MM.1S (cell line): ENCODE data around the gene EYA2.

ENCODE experiments used
- EZH2 ChIP-seq: fragments of 300-600 bp; sonication (generic); optimal IDR thresholded peaks from 2 replicates; pipeline ENCODE3; 2017; ENCODE audit warnings: low read depth, mild to moderate bottlenecking, antibody characterized with exemption, low read length, mixed read lengths
- EZH2phosphoT487 ChIP-seq: fragments of 300-600 bp; sonication (generic); IDR thresholded peaks from 2 replicates; pipeline ENCODE4 v1.6.1; 2018; ENCODE audit warnings: antibody characterized with exemption, low read length
- TF ChIP-seq, protein P1 (sequence below): fragments of 300-600 bp; sonication (generic); IDR thresholded peaks from 2 replicates; pipeline ENCODE4 v1.5.1; 2016; ENCODE audit warnings: antibody characterized with exemption, low read length, mixed read lengths

DNA sequence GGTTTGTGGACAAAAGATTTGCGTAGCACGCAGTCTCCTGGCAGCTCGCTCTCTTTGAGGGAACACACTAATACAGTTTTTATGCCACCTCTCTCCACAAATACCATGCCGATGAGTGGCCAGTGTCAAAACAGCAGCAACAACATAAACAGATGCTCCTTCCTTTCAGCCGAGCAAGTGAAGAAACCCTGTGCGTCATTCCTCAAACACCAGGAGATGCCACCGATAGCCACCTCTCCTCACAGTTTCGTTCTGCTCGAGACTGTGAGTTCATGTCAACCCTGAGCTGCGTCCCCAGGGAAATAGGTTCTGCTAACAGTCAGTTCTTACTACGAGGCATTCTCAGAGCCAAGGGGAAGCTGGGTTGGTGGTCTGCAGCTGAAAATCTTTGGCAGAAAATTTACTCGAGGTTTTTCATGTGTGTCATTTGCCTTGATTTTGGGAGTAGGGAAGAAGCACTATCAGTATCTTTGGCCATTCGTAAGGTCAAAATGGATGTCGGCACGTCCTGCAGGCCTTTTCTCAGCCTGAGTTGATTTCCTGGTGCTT is 59.9 kb downstream of the EYA2 start:
- TF ChIP-seq, protein P1, sequence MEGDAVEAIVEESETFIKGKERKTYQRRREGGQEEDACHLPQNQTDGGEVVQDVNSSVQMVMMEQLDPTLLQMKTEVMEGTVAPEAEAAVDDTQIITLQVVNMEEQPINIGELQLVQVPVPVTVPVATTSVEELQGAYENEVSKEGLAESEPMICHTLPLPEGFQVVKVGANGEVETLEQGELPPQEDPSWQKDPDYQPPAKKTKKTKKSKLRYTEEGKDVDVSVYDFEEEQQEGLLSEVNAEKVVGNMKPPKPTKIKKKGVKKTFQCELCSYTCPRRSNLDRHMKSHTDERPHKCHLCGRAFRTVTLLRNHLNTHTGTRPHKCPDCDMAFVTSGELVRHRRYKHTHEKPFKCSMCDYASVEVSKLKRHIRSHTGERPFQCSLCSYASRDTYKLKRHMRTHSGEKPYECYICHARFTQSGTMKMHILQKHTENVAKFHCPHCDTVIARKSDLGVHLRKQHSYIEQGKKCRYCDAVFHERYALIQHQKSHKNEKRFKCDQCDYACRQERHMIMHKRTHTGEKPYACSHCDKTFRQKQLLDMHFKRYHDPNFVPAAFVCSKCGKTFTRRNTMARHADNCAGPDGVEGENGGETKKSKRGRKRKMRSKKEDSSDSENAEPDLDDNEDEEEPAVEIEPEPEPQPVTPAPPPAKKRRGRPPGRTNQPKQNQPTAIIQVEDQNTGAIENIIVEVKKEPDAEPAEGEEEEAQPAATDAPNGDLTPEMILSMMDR = no peak
- TF ChIP-seq EZH2 = no peak
- no peak for TF ChIP-seq EZH2phosphoT487
